SK-N-SH (cell line): ENCODE data around the gene SPEM1. TPM values are rescaled to one million over a fixed set of nuclear protein-coding genes. Genes with fewer than 3 reads are reported as not detected.

Source experiments
- CTCF ChIA-PET: fragments of 300-600, 350-600 bp; formaldehyde crosslinking; extraction: SDS; loops from one replicate; lab custom pipeline; 2021; lab: Yijun Ruan, JAX
- POLR2A ChIA-PET: fragments of 350-600 bp; sonication (Branson Sonifier 250); formaldehyde crosslinking; extraction: SDS; loops from one replicate; lab custom pipeline; 2020; ENCODE audit warnings: antibody characterized with exemption, inconsistent platforms; lab: Yijun Ruan, JAX
- DNase-seq: peaks from one replicate; pipeline ENCODE4 v3.0.0; 2012
- H2AFZ ChIP-seq: fragments of 200-600 bp; sonication (generic); 2 replicates; pipeline ENCODE4 v1.8.1; 2016; ENCODE audit warnings: antibody characterized with exemption, mild to moderate bottlenecking, low read depth
- H3F3A ChIP-seq: fragments of 200-600 bp; sonication (generic); replicated peaks from 2 replicates; pipeline ENCODE3; 2016; ENCODE audit warnings: antibody characterized with exemption, mild to moderate bottlenecking; ENCODE audit not compliant: insufficient read depth
- H3K27ac ChIP-seq, 2 experiments: fragments of 200-500 bp in 1 of 2; fragments of 200-600 bp in 1 of 2; sonication (Bioruptor generic) in 1 of 2; sonication (generic), shearing (Covaris generic) in 1 of 2; 2 replicates each; pipeline versions ENCODE4 v1.5.1 to v1.6.1; 2014 to 2016; ENCODE audit warnings: low read depth in 2 of 2, inconsistent platforms in 1 of 2, low read length in 1 of 2, mild to moderate bottlenecking in 1 of 2, mixed read lengths in 1 of 2
- H3K27me3 ChIP-seq: fragments of 200-600 bp; sonication (generic), shearing (Covaris generic); 2 replicates; pipeline ENCODE4 v1.6.1; 2016; ENCODE audit warnings: mixed run types; ENCODE audit not compliant: insufficient read depth
- H3K36me3 ChIP-seq, 2 experiments: fragments of 200-500 bp in 1 of 2; fragments of 200-600 bp in 1 of 2; sonication (Bioruptor generic) in 1 of 2; sonication (generic) in 1 of 2; replicated peaks in 1 of 2; 2 replicates each; pipeline versions ENCODE3 to v1.5.1; 2014 to 2016; ENCODE audit warnings: low read length in 1 of 2, mild to moderate bottlenecking in 1 of 2; ENCODE audit not compliant: insufficient read depth in 2 of 2, control insufficient read depth in 1 of 2
- H3K4me1 ChIP-seq, 2 experiments: fragments of 200-500 bp in 1 of 2; fragments of 200-600 bp in 1 of 2; sonication (Bioruptor generic) in 1 of 2; sonication (generic), shearing (Covaris generic) in 1 of 2; 2 replicates each; pipeline versions ENCODE4 v1.5.1 to v1.6.1; 2014 to 2016; ENCODE audit warnings: low read depth in 1 of 2, low read length in 1 of 2, mixed run types in 1 of 2; ENCODE audit not compliant: insufficient read depth in 2 of 2, control insufficient read depth in 1 of 2
- H3K4me2 ChIP-seq: fragments of 200-600 bp; sonication (generic), shearing (Covaris generic); 2 replicates; pipeline ENCODE4 v1.6.1; 2017; ENCODE audit warnings: mixed run types
- H3K4me3 ChIP-seq, 2 experiments: fragments of 200-500 bp in 1 of 2; fragments of 200-600 bp in 1 of 2; sonication (Bioruptor generic) in 1 of 2; sonication (generic), shearing (Covaris generic) in 1 of 2; 2 replicates each; pipeline versions ENCODE4 v1.5.1 to v1.8.1; 2014 to 2016; ENCODE audit warnings: low read depth in 2 of 2, inconsistent platforms in 1 of 2, low read length in 1 of 2, mild to moderate bottlenecking in 1 of 2, mixed read lengths in 1 of 2, moderate library complexity in 1 of 2
- H3K79me2 ChIP-seq: fragments of 200-600 bp; sonication (generic); 2 replicates; pipeline ENCODE4 v1.8.1; 2017; ENCODE audit warnings: mild to moderate bottlenecking; ENCODE audit not compliant: insufficient read depth
- H3K9ac ChIP-seq: fragments of 200-600 bp; sonication (generic); 2 replicates; pipeline ENCODE4 v1.6.1; 2017; ENCODE audit warnings: mixed run types
- H3K9me2 ChIP-seq: fragments of 200-600 bp; sonication (generic); 2 replicates; pipeline ENCODE4 v1.6.1; 2017; ENCODE audit warnings: mixed run types
- H3K9me3 ChIP-seq: fragments of 200-600 bp; sonication (generic); 2 replicates; pipeline ENCODE4 v1.6.1; 2017; ENCODE audit warnings: mixed run types, mild to moderate bottlenecking, moderate library complexity
- H4K20me1 ChIP-seq: fragments of 200-600 bp; sonication (generic); 2 replicates; pipeline ENCODE4 v1.6.1; 2017; ENCODE audit warnings: mild to moderate bottlenecking, mixed run types; ENCODE audit not compliant: insufficient read depth
- CHD2 ChIP-seq: fragments of 150-350 bp; IDR thresholded peaks from 2 replicates; pipeline ENCODE4 v1.6.1; 2018; ENCODE audit warnings: low read length; ENCODE audit not compliant: partially characterized antibody
- CTCF ChIP-seq: fragments of 200-600 bp; sonication (generic); IDR thresholded peaks from 2 replicates; pipeline ENCODE4 v1.6.1; 2017; ENCODE audit warnings: antibody characterized with exemption, mild to moderate bottlenecking, moderate library complexity
- ELF1 ChIP-seq: IDR thresholded peaks from 2 replicates; pipeline ENCODE4 v1.4.0; 2012
- FOXJ3 ChIP-seq: sonication (generic); formaldehyde crosslinking; IDR thresholded peaks from 2 replicates; pipeline ENCODE4 v1.5.1; 2020; ENCODE audit warnings: mild to moderate bottlenecking, missing genetic modification reagents
- FOXM1 ChIP-seq: IDR thresholded peaks from 2 replicates; pipeline ENCODE4 v1.4.0; 2012; ENCODE audit warnings: low read depth, mild to moderate bottlenecking
- GABPA ChIP-seq: IDR thresholded peaks from 2 replicates; pipeline ENCODE4 v1.4.0; 2012; ENCODE audit warnings: low read depth, mild to moderate bottlenecking
- IRF3 ChIP-seq: fragments of 150-350 bp; IDR thresholded peaks from 2 replicates; pipeline ENCODE4 v1.6.1; 2016; ENCODE audit warnings: mild to moderate bottlenecking, low read depth, low read length
- JUND ChIP-seq: IDR thresholded peaks from 2 replicates; pipeline ENCODE4 v1.4.0; 2012
- MAX ChIP-seq: IDR thresholded peaks from 2 replicates; pipeline ENCODE4 v1.4.0; 2012; ENCODE audit warnings: low read depth
- MEF2A ChIP-seq: IDR thresholded peaks from 2 replicates; pipeline ENCODE4 v1.4.0; 2012; ENCODE audit warnings: low read depth, borderline replicate concordance
- MXI1 ChIP-seq: IDR thresholded peaks from 2 replicates; pipeline ENCODE4 v1.6.1; 2012; ENCODE audit warnings: mild to moderate bottlenecking, low read depth, low read length, improper control_type of control experiment
- NFIC ChIP-seq: IDR thresholded peaks from 2 replicates; pipeline ENCODE4 v1.4.0; 2012; ENCODE audit warnings: borderline replicate concordance
- PBX3 ChIP-seq: IDR thresholded peaks from 2 replicates; pipeline ENCODE4; 2012
- RAD21 ChIP-seq: IDR thresholded peaks from 2 replicates; pipeline ENCODE4 v1.6.1; 2012; ENCODE audit warnings: mild to moderate bottlenecking, low read length
- TAF1 ChIP-seq: IDR thresholded peaks from 2 replicates; pipeline ENCODE4 v1.6.1; 2012; ENCODE audit warnings: low read depth, mild to moderate bottlenecking, low read length, moderate library complexity, borderline replicate concordance
- TCF12 ChIP-seq: IDR thresholded peaks from 2 replicates; pipeline ENCODE4 v1.4.0; 2012
- USF1 ChIP-seq: IDR thresholded peaks from 2 replicates; pipeline ENCODE4 v1.4.0; 2012; ENCODE audit warnings: low read depth, borderline replicate concordance
- YY1 ChIP-seq: IDR thresholded peaks from 2 replicates; pipeline ENCODE4 v1.4.0; 2012; ENCODE audit warnings: low read depth, mild to moderate bottlenecking
- WGBS: methylation state at CpG from one replicate; pipeline ENCODE4 v1.1.6; 2017; ENCODE audit warnings: low lambda C conversion rate; 5-methylcytosine and 5-hydroxymethylcytosine counted together
- polyA plus RNA-seq, 3 experiments: library from polyadenylated mRNA; depleted of rRNA; stranded (reverse); fragments of >200 nt; gene quantifications; 2 replicates each; pipeline ENCODE4 v1.2.3, GENCODE V29; 2012

SPEM1 gene
- polyA plus RNA-seq, 1 of the 3 experiments (the other 2 are of a cell fraction): not detected

- H3K9ac ChIP-seq: peak overlapping the region; percentile 89
- ChIA-PET CTCF (interaction anchor here (1.1 to 2.5 kb wide), 5 partner anchors 9 to 109 kb away, joined by 3 to 13 read pairs (median 4); no protein-coding TSS in a partner anchor), POLR2A (interaction anchor here (1.0 kb wide), 1 partner anchor 10 kb away, joined by 4 read pairs; the partner anchor contains the start of gene TMEM256)
- H3K9me2 ChIP-seq: no peaks in the 10 kb centered on the region
- peak overlapping the region; percentile 99 for H3K4me2 ChIP-seq
- no peaks in the 10 kb centered on the region for H3K9me3 ChIP-seq
- 11% methylated on average over 29 of the region's 48 CpGs for WGBS
- H3K27ac ChIP-seq: peak overlapping the region; percentile 85 to 91; a peak in 3 of 4 replicates
- H3F3A ChIP-seq: peaks cover 11% of the 10 kb centered on the region
- peaks cover 22% of the 10 kb centered on the region; the same call in 1 of the 2 replicates for H3K79me2 ChIP-seq
- peak; percentile 74 for DNase-seq
- H4K20me1 ChIP-seq: no peaks in the 10 kb centered on the region
- H3K27me3 ChIP-seq: no peaks in the 10 kb centered on the region
- peaks cover 0 to 9% of the 10 kb centered on the region in 2 experiments; a peak in 1 of 4 replicates for H3K4me1 ChIP-seq
- TF ChIP-seq RAD21 (peak; percentile 36), CTCF (peak; percentile 32), MXI1 (0 out of 2 replicates have a peak, but pooled peaks have one; percentile 24), MEF2A (no peak)
- TF ChIP-seq, all 33 proteins: peak for 3
- peaks cover 18 to 31% of the 10 kb centered on the region in 2 experiments for H3K36me3 ChIP-seq
- H2AFZ ChIP-seq: peak overlapping the region; percentile 79; the same call in 1 of the 2 replicates
- peak overlapping the region; percentile 79 to 92 for H3K4me3 ChIP-seq
Measured at GRCh38 chr17:7393613-7394451, 26.3 kb upstream of the SPEM1 start.

- H3K9ac ChIP-seq: peak within 1 kb of the TSS; percentile 89
- no peaks in the 10 kb centered on the region for H3K9me2 ChIP-seq
- WGBS: 1% methylated on average over 33 of the region's 71 CpGs
- peaks cover 22% of the 10 kb centered on the region; the same call in 1 of the 2 replicates for H3K79me2 ChIP-seq
- H3K9me3 ChIP-seq: no peaks in the 10 kb centered on the region
- H3F3A ChIP-seq: peaks cover 16% of the 10 kb centered on the region
- H3K36me3 ChIP-seq: peaks cover 16 to 23% of the 10 kb centered on the region in 2 experiments
- peak within 1 kb of the TSS; percentile 79 to 92 for H3K4me3 ChIP-seq
- H3K27ac ChIP-seq: peak within 1 kb of the TSS; percentile 85 to 91
- ChIA-PET POLR2A (interaction anchor here (1.0 kb wide), 1 partner anchor 9 kb away, joined by 4 read pairs; the partner anchor contains the start of gene TMEM256), CTCF (interaction anchor here (1.5 to 2.5 kb wide), 3 partner anchors 11 to 108 kb away, joined by 4 to 13 read pairs (median 6); no protein-coding TSS in a partner anchor)
- peak; percentile 98 for DNase-seq
- no peaks in the 10 kb centered on the region for H4K20me1 ChIP-seq
- H2AFZ ChIP-seq: peak within 1 kb of the TSS; percentile 79
- peak within 1 kb of the TSS; percentile 99 for H3K4me2 ChIP-seq
- no peaks in the 10 kb centered on the region for H3K27me3 ChIP-seq
- H3K4me1 ChIP-seq: peaks cover 0 to 9% of the 10 kb centered on the region in 2 experiments; a peak in 1 of 4 replicates
- TF ChIP-seq PBX3: no peak
- no peak for TF ChIP-seq CHD2
- no peak for TF ChIP-seq IRF3
- TF ChIP-seq FOXJ3 (CRISPR knock-in tag): peak; percentile 61; the same call in 1 of the 2 replicates
- peak; percentile 60 for TF ChIP-seq TAF1
- peak; percentile 78 for TF ChIP-seq MXI1
- no peak for TF ChIP-seq TCF12
- TF ChIP-seq GABPA: peak; percentile 71
- no peak for TF ChIP-seq USF1
- TF ChIP-seq NFIC: no peak
- no peak for TF ChIP-seq YY1
- TF ChIP-seq ELF1: no peak
- TF ChIP-seq MAX: peak; percentile 64; the same call in 1 of the 2 replicates
- TF ChIP-seq FOXM1: no peak
- TF ChIP-seq JUND: no peak
Measured at GRCh38 chr17:7394452-7395191, 25.5 kb upstream of the SPEM1 start, which contains the start of gene PLSCR3. Gene PLSCR3 (minus strand): TSS chr17:7394525. CDS start chr17:7394110, 415 bp downstream.
